GM13977 (cell line): ENCODE data around the gene ENO2.

ENCODE experiments used
- DNase-seq: peaks from one replicate; pipeline ENCODE4 v3.0.0; 2012; ENCODE audit warnings: low spot score
- in situ Hi-C: fragments of 300-500 bp; cut with MboI; formaldehyde crosslinking; loops from one replicate; pipeline ENCODE4 v1.12.0; 2022; ENCODE audit warnings: low sequenced_read_pairs, low pct_unique_long_range_greater_than_20kb, mixed read lengths, inconsistent platforms; ENCODE audit not compliant: unreplicated experiment
- TF ChIP-seq, protein P1 (sequence below): IDR thresholded peaks from 2 replicates; pipeline ENCODE4 v1.5.1; 2012; ENCODE audit warnings: mild to moderate bottlenecking, control low read depth; ENCODE audit not compliant: insufficient read depth; ENCODE audit errors: extremely low read depth, missing control alignments

ENO2 gene

DNA sequence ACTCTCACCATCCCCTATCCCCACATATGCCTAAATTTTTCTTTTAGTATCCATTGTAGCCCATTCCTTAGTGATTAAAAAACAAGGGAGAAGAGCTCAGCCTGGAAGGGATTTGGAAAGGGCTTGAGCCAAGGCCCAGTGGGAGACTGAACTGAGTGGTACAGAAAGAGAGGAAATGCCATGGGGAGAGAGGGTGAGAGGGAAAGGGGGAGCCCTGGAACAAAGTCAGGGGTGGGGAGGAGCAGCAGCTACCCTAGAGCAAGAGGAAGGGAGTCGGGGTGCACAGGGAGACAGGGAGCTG is 10.8 kb downstream of the ENO2 start:
- TF ChIP-seq, protein P1, sequence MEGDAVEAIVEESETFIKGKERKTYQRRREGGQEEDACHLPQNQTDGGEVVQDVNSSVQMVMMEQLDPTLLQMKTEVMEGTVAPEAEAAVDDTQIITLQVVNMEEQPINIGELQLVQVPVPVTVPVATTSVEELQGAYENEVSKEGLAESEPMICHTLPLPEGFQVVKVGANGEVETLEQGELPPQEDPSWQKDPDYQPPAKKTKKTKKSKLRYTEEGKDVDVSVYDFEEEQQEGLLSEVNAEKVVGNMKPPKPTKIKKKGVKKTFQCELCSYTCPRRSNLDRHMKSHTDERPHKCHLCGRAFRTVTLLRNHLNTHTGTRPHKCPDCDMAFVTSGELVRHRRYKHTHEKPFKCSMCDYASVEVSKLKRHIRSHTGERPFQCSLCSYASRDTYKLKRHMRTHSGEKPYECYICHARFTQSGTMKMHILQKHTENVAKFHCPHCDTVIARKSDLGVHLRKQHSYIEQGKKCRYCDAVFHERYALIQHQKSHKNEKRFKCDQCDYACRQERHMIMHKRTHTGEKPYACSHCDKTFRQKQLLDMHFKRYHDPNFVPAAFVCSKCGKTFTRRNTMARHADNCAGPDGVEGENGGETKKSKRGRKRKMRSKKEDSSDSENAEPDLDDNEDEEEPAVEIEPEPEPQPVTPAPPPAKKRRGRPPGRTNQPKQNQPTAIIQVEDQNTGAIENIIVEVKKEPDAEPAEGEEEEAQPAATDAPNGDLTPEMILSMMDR = no peak
- in situ Hi-C loops = loop anchor here (25.0 kb wide), 1 partner anchor 187 kb away; the partner anchor contains the start of gene C1RL
- DNase-seq = no peak

DNA sequence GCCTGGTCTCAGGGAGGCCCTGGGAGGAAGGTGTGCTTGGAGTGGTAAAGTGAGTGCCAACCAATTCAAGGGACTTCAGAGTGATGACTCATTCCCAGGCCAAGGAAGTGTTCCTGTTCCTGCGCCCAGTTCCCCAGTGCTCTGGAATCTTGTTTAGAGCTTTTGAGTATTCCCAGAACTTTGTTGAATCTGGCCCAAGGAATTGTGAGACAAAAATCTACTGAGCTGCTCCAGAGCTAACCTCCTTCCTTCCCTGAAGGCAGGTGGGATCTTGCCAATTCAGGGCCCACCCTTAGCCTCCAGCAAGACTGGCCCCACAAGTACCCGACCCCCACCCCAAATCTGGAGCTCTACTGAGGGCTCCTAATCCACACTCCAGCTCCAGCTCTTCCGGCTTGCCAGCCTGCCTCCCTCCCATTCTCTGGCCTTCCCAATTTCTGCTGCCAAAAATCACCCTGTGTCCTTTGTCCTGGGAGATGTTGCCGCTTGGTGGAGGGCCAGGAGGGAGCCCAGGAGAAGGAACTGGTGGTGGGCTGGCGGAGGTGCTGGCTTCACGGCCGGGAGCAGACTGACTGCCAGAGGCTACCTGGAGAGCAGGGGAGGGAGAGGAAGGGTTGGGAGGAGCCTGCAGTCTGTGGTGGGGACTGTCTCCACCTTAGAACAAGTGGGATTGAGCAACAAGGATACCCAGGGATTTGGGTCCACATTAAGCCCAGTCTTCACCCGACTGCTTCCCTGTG is 11.3 kb downstream of the ENO2 start:
- TF ChIP-seq, protein P1 = no peak
- DNase-seq = no peak
- in situ Hi-C loops = loop anchor here (25.0 kb wide), 1 partner anchor 187 kb away; the partner anchor contains the start of gene C1RL

DNA sequence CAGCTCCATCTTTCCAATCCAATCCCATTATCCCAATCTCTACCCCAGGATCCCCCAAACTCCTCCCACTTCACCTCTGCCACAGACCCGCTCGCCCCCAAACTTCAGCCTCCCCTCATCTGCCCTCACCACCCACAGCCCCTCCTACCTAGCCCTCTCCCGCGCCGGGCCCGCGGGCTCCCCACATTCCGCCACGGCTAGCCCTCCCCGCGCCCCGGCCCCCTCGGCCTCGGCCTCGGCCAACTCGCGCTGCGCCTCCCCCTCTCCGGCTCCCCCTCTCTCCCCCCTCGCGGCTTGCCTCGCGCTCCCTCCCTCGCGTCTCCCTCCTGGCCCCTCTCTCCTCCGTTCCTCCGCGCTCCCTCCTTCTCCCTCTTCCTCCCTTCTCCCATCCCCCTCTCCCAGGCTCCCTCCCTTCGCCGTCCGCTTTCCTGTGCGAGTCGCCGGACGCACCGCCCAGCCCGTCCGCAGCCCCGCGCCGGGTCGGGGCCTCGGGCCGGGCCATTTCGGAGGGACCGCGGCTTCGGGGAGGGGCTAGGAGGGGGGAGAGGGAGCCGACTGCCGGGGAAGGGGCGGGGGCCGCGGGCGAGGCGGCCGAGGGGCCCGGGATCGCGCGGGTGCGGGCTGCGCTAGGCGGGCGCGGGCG is 13.1 kb downstream of the ENO2 start, which contains the start of gene ATN1:
TSS of gene ATN1 (plus strand) at position 581 of the 643 bp plus-strand sequence. CDS start 6,043 bp downstream, outside the sequence.
- in situ Hi-C loops = loop anchor here (25.0 kb wide), 1 partner anchor 185 kb away; the partner anchor contains the start of gene C1RL
- TF ChIP-seq, protein P1 = no peak

DNA sequence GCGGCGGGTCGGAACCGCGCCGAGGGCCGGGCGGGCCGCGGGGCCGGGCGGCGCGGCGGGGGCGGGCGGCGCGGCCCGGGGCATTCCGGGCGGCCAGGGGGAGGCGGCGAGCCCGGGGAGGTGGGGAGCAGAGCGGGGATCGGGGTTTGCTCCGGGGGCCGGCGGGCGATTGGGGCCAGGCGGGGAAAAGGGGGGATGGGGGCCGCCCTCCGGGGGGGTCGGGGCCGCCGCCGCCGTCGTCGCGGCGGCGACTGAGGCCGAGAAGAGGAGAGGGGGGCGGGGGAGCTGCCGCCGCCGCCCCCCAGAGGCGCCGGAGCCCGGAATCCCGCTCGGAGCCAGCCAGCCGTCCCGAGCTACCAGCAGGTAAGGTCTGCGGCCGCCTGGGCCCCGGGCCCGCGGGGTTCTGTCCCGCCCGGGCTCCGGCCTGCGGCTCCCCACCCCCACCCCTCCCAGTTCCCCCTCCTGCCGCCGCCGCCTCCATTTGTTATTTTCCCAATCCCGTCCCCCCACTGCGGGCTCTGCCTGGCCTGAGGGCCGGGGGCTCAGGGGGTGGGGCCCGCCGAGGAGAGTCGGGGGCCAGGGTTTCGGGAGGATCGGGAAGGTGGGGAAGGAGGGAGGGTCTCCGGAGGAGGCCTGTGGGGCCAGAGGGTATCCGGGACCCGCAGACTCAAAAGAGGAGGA is 13.8 kb downstream of the ENO2 start:
- DNase-seq = peak; percentile 77
- in situ Hi-C loops = loop anchor here (25.0 kb wide), 1 partner anchor 184 kb away; the partner anchor contains the start of gene C1RL
- TF ChIP-seq, protein P1 = no peak

More for the DNA sequence above, 13.1 kb downstream of the ENO2 start, which contains the start of gene ATN1:
- peak; percentile 82 for DNase-seq

DNA sequence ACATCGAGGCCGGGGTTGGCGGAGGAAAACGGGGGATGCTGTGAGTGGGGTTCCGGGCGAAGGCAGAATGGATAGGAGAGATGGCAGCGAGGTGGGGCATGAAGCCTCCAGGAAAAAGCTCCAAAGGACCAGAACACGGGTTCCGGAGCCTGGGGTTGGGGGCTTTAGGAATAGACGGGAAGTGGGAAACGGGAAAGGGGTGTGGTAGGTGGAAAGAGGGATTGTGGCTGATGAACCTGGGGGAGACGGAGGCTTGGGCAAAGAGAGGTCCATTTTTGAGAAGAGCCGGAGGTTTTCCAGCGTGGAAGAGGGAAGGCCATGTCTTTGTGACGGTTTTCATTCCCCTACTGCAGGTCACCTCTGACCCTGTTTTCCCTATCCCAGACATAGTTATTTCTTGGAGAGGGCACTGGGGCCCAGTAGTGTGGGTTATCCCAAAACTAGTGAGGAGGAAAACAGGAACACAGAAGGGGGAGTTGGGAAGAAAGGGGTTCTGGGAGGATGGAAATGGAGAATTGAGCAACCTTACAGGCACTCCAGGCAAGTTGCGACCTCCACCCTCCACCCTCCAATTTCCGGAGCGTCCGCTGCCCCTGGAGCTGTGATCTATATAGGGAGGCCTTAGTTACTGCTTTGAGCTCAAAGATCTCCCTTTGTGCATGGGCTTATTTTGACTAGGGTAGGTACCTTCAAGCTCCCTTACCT is 14.5 kb downstream of the ENO2 start:
- DNase-seq = no peak
- in situ Hi-C loops = loop anchor here (25.0 kb wide), 1 partner anchor 183 kb away; the partner anchor contains the start of gene C1RL
- TF ChIP-seq, protein P1 = no peak
